ENCODE results near the gene FBXL14.
"Not testable (repeated sequence)": the region's sequence is repeated elsewhere in the genome, so short reads cannot be mapped to it uniquely, and the experiment has no call there.

Gene FBXL14

DNA sequence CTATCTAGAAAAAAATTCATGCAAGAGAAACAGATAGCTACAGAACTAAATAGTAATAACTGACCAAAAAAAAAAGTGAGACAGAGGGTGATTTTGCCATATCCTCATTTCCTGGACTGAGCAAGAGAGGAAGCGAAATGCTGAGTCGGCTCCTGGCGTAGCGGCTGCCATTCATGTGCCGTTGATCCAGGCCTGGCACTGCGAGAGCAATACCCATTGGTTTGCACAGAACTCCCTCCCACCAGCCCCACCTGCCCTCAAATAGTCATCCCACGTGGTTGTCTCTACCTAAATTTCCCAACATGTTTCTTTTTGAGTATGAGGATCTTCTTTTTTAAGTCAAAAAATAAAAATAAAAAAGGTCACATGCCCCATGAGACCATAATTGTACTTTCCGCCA, 25.2 kb upstream of the FBXL14 start:
- no peak for DNase-seq (ENCODE audit: low read depth)

DNA sequence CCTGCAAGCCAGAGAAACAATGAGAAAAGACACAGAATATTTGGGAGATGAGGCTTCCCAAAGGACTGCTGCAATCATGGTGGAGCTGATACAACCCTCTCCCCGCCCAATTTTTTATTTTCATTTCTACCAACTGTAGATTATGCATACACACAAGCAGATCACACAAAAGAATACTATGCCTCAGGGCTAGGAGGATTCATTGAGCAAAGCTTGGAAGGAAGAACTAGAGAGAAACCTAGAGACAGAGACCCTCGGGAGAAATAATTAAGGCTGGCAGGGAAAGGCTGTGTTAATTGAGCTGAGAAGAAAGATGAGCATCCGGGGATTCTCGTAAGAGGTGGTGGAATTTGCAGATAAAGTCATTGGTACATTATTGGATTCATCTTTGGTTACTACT, 24.8 kb upstream of the FBXL14 start:
- DNase-seq (ENCODE audit: low read depth): no peak

DNA sequence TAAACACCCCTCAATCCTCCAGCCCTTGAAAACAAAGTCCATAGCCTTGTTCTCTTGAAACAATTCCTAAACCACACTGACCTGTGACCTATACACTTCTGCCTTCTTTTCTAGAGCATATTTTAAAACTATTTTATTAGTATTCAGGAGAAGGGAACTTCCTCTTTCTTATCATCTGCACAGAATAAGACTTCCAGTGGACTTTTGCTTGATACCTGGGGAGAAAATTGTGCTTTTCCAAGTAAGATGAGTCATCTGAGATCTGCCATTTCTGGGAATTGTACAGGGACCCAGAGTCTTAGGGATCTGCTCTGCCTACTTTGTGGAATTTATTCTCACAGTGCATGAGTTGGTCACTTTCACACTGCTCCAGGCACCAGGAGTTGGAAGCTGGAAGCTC, 24.1 kb upstream of the FBXL14 start:
- no peak for DNase-seq (ENCODE audit: low read depth)

DNA sequence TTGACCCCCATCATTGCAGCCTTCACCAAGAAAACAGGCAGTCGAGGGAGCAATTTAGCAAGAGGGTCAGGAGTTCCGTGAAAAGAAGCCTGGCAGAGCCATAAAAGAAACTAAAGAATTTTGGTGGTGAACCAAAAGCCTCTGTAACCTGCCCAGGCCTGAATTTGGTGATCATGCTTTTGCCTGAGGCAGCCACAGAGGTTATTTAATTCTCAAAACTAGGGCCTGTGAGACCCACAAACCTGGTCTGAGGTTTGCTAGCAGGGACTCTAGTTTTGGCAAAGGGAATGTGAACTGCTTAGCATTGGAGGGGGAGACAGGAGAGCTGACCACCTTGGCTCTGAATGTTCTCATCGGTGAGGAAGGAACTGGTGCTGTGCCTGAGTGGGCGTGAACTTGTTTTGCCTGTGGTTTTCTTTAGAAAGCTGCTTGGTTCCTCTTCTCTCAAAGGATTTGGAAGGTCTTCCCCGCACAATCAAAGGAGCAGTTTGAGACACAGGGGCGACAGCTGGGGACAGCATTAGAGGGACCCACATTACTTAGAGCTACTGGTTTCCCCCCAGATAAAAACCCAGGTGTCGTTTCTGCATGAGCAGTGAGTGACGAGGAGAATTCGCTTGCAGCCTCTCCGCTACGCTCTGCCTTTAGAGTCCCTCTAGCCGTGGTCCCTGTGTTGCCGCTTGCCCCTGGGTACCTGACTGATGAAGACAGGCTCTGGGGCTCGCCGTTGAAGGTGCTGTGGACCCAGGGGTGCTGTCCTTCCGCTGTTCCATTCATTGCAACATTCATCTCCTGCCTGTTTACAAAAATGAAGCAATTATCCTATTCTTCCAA, 22.1 kb upstream of the FBXL14 start:
- DNase-seq (ENCODE audit: low read depth): no peak

DNA sequence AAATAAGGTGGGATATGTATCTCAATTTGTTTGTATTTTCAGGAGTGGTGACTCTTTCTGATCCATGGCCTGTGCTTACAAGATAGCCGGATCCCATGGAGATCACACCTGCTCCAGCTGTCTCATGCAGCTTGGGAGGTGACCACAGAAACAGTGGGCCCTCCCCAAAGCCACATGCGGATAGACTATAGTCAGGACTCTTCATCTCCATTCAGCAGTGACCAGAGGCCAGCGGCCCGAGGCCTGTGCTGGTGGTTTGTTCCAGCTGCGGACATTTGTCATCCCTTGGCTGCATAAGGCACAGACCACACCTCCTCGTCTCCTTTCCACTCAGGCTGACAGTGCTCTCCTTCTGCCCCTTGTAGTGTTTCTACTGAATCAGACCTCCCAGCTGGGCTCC, 20.0 kb upstream of the FBXL14 start:
- no peak for DNase-seq (ENCODE audit: low read depth)

DNA sequence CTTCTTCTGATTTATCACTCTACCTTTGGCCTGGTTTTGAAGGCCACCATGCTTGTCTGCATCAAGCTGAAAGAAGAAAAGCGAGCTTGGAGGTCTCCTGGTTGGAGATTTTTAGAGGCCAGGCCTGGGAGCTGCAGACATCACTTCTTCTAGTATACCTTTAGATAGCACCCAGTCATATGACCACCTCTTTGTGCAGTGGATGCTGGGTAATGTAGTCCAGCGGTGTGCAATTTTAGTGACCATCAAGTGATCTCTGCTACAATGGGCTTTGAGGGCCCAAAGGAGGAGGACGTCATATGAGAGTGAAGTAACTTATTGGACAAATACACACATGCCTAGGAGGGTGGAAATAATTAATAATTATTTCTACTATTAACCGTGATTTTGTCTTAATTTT, 19.5 kb upstream of the FBXL14 start:
- DNase-seq (ENCODE audit: low read depth): no peak

DNA sequence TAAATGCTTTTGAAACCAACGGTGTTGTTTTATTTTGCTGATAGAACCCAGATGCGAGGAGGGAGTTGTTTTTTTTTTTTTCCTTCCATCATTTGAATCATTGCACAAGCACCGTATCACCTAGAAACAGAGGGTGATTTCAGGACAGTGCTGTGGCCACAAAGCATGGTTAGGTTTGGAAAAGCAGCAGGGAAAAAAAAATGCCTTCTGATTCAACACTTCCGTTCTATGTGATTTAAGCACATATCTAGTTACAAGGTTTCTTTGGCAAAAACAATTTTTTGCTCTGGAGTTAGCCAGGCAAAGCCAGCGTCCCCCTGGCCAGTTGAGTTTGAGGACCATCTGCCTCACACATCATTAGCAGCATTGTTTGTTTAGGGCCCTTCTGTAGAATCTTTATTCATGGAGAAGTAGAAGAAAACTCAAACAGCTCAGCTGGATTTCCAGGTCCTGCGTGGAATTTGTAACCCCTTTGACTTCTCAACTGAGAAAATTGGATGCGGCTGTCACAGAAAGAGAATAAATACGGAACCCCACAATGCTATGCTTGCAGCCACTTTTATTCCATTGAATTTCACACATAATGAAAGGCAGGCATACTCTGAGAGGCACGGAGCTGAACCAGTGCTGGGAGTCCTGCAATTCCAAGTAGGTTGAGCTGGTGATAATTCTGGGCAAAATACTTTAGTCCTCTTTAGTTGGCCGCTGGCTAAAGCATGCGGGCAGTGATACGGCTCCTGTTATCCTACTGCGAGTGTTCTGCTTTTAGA, 17.6 kb upstream of the FBXL14 start:
- no peak for DNase-seq (ENCODE audit: low read depth)

DNA sequence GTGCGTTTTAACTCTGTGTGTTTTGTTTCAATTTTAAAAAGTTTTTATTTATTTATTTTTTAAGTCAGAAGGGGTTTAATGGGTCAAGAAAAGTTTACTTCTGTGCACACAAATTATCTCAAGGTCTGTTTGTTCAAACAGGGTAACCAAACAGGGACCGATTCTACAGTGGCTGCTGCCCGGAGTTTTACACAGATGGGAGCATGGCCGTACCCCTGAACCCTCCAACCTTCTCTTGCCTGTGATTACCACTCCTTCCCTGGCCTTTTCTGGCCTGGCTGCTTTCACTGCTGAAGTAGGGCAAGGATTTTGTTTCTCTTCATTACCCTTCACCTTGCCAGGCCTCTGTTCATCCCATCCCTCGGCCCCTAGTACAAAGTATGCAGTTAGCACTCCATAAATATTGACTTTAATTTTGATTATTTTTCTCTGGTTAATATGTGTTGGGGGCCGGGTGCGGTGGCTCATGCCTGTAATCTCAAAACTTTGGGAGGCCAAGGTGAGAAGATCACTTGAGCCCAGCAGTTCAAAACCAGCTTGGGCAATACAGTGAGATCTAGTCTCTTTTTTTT, 15.8 kb upstream of the FBXL14 start:
- DNase-seq (ENCODE audit: low read depth): no peak

DNA sequence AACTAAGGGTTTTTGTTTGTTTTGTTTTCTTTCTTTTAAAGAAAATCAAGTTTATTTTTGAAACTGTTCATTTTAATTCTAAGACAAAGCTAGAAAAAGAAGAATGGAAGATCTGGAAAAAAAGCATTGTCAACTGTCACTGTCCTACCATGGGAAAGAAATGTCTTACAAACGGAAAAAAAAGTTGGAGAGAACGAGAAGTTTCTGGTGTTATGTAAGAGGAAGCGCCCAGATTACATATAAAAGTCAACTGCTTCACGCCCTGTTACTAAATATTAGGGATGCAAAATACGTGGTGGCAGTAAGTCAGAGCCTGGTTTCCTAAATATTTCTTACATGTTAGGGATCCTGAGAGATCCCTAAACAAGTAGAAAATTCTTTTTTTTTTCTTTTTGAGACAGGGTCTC, 14.3 kb upstream of the FBXL14 start:
- DNase-seq (ENCODE audit: low read depth): no peak

DNA sequence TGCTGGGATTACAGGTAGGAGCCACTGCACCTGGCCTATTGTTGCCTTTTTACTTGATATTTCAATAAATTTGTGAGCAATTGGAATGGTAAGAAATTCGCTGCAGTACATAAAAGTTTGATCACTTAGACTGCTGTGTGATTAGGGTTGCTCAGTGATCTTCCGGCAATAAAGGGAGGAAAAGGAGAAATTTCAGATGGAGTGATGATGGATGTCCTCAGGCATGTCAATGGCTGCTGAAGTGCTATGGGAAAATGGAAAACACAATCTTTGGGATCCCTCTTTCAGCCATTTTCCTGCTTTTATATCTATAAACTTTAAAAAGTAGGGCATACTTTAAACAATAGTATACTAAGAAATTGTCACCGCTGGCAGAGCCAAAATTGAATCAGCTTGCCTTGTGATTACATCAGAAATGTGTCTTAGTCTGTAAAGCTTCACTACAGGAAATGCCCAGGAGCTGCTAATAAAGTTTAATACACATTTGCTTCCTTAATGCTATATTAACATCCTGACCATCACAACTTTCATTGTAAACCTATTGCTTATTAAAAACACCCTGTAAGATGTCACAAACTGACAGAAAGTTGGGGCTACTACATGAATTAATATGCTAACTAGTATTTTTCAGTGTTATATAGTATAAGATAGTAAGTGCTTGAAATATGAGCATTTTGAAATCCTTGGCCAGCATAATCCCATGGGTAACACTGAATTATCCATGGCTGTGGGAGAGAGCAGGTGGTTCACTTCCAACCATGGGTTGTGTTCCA, 13.7 kb upstream of the FBXL14 start:
- DNase-seq (ENCODE audit: low read depth): no peak

DNA sequence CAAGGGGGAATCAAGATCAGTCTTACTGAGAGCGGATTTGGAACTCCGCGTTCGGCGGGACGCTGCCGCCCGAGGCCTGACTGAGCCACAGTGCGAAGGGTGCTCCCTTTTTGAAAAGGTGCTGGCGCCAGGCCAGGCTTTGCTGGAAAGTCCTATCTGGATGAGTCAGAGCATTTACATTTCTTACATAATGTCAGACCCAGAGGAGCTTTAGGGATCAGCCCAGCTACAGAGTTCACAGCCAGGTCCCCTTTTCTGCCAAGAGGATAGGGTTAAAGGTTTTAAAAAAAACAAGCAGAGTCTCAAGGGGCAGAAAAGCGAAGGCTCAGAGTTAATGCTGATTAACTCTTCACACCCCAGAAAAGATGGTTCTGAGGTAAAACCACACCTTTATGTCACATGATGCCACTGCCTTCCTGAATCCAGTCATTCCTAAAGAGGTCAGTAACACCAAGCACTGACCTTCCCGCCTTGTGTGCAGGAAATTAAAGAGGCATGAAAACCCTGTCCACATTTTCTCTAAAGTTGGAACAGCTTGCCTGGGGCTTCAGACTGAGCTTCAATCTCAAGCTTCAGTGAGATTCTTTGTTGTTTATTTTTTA, 11.7 kb upstream of the FBXL14 start:
- DNase-seq (ENCODE audit: low read depth): peak; percentile 61

DNA sequence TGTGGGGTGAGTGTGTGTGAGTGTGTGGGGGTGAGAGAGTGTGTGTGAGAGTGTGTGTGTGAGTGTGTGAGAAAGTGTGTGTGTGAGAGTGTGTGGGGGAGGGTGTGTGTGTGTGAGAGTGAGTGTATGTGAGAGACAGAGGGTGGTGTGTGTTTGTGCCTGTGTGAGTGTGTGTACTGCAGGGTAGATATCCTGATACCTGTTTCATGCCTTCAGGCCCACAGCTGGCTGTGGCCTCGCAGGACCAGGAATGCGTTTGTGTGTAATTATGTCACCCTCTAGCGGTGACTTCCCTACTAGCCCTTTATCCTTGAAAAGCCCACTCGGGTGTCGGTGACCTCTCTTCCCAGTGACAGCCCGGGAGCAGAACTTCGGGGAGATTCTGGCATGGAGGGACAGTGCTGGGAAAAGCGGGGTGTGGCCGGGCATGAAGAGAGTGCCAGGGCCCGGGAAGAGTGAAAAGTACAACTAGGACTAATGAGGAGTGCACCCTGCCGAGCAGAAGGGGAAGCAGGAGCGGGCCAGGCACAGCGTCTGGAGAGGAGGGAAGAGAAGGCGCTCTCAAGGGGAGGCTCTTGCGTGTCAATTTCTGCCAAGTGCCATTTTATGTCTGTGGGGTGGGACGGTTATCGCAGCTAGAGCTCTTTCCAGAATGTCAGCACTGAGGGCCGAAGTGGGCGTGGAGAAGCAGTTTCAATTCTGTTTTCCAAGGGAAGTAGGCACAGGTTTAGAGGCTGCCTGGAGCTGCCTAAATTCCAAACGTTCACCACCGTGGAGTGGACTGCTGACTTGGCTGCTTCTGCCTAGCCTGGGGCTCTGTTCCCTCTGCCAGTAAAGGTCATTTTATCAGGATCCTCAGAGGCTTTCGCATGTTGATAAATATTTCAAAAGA, 11.0 kb upstream of the FBXL14 start:
- peak; percentile 38 for DNase-seq (ENCODE audit: low read depth)

DNA sequence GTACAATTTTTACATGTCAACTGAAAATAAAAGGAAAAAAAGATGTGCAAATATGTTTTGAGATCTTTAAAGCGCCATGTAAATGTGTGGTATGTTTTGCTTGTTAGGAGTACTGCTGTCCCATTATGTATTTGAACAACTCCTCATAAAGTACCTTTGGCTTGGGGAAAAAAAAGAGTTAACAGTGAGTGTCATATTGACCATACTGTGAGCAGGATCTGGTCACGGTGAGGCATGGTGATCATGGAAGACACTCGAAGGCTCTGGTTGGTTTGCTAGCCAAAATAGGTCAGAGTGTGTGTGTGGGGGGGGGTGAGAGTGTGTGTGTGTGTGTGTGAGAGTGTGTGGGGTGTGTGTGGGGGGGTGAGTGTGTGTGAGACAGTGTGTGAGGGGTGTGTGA, 10.1 kb upstream of the FBXL14 start:
- no peak for DNase-seq (ENCODE audit: low read depth)

DNA sequence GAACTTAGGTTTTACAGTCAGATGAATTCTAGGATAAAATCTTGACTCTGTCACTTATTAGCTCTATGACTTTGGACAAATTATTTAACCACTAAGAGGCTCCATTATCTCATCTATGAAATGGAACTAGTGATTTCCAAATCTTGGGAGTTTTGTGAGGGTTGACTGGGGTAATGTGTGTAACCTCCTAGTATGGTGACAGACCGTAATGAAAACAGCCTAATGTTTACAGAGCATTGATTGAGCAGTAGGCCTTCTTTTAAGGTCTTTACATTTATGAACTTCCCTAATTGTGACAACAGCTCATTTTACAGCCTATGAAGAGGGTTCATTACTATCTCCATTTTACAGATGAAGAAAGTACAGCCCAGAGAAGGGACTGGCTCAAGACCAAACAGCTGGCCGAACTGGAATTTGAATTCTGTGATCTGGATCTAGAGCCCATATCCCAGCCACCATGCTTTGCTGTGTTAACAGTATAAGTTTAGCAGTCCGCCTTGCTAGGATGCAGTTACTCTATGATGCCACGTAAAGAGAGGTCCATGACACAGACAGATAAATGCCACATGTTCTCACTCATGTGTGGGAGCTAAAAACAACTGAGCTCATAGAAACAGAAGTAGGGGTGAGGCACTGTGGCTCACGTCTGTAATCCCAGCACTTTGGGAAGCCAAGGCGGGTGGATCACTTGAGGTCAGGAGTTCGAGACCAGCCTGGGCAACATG, 9.1 kb upstream of the FBXL14 start:
- DNase-seq (ENCODE audit: low read depth): no peak

DNA sequence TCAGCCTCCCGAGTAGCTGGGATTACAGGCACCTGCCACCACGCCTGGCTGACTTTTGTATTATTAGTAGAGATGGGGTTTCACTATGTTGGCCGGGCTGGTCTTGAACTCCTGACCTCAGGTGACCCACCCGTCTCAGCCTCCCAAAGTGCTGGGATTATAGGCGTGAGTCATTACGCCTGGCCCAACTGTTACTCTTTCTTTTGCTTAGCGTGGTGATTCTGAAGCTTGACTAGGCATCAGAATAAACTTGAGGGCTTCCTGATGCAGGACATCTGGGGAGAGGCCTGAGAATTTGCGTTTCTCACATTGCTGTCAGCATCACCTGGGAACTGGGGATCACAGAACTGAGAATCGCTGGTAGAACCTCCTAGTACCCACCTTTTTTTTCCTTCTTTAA, 8.3 kb upstream of the FBXL14 start:
- DNase-seq (ENCODE audit: low read depth): not testable (repeated sequence)

DNA sequence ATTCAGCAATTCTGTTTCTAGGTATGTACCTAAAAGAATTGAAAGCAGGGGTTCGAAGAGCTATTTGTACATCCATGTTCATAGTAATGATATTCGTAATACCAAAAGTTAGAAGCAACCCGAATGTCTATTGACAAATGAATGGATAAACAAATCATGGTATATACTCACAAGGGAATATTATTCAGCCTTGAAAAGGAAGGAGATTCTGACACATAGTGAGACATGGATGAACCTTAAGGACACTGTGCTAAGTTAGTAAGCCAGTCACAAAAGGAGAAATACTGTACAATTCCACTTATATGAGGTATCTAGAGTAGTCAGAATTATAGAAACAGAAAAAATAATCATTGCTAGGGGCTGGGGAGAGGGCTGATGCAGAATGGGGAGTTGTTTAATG, 4.4 kb upstream of the FBXL14 start:
- no peak for DNase-seq (ENCODE audit: low read depth)

DNA sequence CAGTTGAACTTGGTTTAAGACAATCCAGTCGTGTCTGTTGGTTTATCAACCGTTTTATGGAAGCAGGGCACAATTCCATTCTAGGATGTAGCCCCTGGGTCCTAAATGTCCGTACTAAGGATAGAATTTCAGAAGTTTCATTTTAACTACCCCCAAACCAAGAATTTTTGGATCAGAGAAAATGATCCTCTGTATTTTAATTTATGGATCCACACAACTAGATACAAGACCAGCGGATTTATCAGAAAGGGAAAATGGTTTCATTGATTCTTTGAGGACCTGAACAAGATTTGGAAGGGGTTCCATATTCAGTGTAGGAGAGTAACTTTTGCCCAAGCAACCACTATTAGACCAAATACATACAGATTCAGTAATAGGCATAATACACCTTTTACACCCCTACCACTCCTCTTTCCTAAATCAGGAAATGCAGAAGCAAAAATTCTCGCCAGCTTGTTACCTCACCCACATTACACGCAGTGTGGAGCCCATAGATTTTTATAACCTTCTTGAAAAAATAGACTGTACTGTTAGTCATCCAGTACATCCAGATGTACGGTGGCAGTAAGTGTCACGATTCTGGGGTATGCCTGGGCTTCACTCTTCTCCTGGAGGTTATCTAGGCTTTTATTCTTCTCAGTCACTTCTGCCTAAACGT, 1.4 kb upstream of the FBXL14 start:
- no peak for DNase-seq (ENCODE audit: low read depth)

DNA sequence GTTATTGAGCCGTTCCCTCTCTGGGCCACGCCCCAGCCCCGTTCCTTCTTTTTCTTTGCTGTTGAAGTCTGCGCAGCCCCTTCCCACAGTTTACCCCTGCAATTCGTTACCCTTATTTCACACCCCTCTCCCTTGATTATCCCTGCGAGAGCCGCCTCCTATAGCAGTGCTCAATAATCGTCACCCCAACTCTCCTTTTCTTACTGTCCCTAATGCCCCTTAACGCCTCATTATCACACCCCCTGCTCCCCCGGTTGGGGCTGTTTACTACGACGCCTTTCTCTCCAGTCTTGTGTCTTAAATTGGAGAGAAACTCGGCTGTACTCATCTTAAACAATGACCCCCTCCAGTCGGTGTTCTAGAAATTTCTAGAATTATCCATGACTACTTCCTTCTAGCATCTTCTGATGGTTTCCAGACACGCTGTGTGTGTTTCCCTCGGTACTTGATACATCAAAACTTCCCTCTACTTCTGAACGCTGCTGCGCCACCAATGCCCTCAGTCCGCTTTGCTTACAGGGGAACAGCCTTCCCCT, 713 bp upstream of the FBXL14 start:
- DNase-seq (ENCODE audit: low read depth): no peak

DNA sequence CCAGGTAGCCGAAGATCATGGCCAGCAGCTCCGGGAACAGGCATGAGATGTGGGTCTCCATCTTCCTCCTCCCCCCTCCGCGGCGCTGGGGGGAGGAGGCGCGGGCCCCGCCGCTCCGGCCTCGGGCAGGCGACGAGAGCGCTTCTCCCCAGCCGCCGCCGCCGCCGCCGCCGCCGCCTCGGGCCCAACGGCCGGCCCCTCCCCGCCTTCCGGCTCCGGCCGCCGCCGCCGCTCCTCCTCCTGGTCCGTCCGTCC, 448 bp downstream of the FBXL14 start:
- DNase-seq (ENCODE audit: low read depth): no peak

Measured in activated T-cell treated with anti-CD3 and anti-CD28 coated beads for 24 hours (primary cell).